ENCODE data around the gene RPS2.
A peak's percentile ranks its signal among the peaks of the same experiment; 100 is the strongest.

The RPS2 gene

DNA sequence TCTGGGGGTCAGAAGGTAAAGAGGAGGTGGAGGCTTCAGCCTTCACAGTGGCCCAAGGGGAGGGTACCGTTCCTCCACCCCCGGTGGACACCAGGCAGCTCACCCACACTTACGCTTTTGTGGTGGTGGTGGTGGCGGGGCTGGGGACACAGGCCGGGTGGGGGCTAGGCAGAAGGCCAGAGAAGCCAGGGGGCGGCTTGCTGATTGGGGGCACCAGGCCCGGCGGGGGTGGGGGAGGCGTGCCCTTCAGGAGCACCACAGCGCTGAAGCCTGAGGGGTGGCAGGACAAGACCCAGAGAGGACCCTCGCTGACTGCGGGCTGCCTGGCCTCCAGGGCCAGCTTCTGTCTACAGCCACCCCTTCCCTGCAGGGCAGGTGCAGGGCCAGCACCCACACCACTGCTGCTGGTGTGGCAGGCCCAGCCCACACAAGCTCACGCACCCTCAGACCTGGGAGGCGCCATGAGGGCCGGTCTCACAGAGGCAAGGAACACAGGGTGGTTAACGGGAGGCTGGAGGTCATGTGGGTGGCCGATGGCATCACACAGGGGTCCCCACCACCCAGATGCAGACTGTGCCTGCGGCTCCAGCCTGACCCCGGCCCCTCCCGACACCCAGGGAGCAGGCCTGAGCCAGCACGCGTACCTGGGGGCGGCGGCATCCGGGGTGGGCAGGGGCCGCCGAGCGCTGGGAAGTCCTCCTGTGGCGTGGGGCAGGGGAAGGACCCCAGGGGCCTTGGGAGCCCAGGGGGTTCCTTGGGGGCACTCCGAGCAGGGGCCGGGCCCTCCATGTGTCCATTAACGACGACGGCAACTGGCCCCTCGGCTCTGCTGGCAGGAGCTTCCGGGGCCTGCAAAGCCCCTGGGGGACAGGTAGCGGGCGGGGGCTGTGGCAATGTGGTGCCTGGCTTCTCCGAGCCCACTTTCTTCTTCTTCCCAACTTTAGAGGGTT lies 34.5 kb upstream of the RPS2 start:
- no peak for DNase-seq

DNA sequence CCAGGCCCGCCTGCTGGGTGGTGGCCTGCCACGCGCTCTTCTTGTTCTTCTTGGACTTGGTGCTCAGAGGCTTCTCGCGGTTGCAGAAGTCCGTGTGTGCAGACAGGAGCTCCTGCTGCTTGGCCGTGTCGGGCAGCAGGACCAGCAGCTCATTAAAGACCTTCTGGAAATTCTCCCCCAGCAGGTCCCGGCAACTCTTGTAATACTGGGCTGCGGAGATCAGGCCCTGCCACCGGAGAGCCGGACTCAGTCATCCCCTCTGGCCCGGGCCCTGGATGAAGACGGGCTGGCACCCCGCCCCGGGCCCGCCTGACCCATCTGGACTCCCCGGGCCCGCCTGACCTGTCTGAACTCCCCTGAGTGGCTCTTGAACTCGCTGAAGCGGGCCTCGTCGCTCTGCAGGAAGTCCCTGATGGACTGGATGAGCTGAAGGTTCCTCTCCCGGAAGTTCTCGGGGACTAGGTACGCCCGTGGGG lies 33.8 kb upstream of the RPS2 start:
- DNase-seq, result no peak

DNA sequence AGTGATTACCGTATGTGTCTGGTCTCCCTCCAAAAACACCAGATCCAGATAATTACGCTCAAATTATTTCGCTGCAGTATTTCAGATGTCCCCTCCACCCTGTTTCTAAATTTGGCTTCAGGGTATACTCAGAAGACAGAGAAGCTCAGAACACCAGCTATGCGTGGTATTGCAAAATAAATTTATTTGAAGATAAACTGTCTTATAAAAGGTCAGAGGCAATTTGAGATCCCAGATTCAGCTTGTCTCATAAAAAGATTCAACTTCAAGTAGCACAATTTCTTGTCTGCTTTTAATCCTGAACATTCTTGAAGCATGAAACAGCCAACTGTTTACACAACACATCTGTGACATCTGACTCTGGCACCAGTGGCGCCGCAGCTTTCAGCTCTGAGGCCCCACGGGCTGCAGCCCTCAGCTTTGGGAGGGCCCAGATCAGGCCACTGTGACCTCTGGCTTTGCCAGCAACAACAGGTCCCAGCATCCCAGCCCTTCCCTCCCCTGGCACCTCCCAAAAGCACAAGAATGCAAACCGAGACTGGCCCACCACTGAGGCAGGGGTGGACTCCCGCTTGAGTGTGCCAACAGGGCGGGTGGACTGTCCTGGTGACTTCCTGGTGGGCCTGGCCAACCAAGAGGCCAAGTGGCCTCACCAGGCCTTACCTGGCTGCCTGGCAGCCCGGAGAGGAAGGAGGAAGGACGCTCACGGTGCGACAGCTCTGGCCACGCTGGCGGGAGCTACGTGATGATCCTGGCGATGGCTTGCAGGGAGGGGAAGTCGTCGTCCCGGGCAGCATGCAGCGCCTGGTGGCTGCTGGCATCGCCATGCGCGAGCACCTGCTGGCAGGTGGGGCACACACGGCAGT lies 33.1 kb upstream of the RPS2 start:
- no peak for DNase-seq

DNA sequence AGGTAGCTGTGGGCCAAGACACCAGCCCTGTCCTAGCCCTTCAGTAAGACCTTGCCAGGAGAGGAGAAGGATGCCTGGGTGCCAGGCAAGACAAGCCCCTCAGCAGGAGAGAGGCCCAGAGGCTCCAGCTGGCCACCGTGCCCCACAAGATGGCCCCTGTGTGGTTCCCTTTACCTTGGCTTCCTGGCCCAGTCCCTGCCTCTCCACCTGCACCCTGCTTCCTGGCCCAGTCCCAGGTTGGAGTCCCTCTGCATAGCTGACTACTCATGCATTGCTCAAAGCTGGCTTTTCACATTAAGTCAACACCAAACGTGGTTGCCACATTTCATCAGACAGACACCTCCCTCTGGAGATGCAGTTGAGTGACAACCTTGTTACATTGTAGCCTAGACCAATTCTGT lies 29.1 kb upstream of the RPS2 start:
- DNase-seq, result no peak

DNA sequence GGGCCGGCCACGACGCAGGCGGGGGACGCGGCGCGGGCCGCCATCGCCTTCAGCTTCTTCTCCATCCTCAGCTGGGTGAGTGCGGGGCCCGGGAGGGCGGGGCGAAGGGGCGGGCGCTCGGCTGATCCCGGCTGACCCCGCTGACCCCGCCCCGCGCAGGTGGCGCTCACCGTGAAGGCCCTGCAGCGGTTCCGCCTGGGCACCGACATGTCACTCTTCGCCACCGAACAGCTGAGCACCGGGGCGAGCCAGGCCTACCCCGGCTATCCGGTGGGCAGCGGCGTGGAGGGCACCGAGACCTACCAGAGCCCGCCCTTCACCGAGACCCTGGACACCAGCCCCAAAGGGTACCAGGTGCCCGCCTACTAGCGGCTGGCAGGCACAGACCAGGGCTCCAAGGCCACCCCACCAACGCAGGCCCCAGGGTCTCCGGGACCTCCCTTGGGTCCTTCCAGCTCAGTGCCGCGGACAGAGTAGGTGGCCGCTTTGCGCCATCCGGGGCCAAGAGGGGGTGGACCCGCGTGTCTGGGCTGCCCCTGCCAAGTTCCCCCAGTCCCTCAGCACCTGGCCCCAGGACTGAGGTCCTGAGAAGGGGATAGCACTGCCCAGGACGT lies 28.2 kb upstream of the RPS2 start:
- DNase-seq, result no peak

DNA sequence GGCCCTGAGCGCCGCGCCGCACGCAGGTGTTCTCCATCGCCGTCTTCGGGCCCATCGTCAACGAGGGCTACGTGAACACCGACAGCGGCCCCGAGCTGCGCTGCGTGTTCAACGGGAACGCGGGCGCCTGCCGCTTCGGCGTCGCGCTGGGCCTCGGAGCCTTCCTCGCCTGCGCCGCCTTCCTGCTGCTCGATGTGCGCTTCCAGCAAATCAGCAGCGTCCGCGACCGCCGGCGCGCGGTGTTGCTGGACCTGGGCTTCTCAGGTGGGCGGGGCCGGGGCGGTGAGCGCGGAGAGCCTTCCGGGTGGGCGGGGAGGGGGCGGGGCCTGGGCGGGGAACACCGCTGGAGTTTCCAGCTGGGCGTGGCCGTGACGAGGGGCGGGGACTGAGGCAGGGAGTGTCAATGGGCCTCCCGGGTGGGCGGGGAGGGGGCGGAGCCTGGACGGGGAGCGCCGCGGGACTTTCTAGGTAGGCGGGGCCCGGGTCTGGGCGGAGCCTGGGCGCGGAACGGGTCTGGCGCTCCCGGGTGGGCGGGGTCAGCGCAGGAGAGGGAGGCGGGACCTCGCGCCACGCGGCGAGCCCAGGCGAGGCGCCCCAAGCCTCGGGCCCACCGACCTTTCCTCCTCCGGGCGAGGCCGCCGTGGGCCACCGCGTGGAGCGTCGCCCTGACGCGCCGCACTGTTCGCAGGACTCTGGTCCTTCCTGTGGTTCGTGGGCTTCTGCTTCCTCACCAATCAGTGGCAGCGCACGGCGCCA lies 27.5 kb upstream of the RPS2 start:
- DNase-seq, result peak; percentile 95

DNA sequence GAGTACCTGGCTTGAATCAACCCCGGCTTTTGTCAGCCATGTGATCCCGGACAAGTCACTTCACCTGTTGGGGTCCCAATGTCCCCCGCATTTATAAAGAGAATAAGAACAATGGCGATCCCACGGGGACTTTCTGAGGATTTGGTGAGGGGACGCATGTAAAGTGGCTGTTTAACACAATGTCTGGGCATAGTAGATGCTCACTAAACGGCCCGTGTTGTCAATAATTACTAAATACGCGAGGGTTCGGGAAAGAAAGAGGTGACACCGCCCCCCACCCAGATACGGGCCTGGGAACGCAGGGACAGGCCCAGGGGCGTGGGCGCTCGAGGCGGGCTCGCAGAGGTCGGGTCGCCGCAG lies 26.9 kb upstream of the RPS2 start:
- no peak for DNase-seq

DNA sequence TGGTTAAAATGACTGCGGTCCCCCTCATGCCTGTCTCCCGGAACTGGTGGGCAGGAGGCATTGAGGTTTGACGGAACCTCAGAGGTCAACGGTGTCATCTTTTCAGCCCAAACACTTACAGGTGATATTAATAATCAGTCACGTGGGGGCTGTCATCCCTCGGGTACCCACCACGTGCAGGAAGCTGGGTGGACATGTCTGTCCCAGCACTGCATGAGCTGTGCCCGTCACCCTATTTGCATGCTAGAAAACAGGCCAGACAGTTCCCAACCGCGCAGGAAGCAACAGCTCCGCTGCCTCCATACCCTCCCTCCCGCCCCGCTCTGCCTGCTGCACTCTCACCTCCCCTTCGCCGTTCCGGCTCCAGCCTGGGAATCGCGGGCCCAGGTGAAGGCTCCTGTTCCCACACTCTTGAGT lies 26.5 kb upstream of the RPS2 start:
- DNase-seq, result no peak

DNA sequence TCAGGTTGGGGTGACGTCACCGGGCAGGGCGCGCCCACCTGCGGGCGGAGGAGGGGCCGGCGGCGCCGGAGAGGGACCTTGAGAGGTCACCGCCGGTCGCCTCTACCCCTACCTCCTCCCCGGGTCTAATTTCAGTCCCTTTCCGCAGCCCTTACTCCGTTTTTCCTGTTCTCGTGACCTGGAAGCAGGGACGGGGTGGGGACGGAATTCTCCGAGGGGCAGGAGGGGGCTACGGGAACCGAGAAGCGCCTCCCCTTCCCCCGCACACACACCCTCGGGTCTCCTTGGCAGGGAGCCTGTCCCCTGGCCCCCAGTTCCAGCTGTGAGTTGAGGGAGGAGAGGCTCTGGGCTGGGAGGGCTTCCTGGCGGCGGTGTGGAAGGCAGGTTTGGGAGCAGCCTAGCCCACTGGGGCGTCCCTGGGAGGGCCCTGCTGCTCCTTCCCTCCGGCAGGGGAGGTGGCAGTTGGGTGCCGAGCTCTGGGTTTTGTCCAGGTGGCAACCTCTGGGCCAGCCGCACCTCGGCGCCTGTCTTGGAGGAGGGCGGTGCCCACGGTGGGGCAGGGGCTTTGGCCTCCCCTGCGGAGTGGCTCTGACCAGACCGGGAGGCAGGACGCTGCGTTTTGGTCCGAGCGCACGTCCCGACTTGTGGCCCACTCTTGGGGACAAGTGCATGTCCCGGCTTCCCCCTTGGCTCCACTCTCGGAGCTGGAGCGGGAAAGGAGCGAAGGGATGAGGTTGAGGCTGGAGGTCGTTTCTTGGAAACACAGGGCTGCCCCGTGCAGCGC lies 25.9 kb upstream of the RPS2 start:
- DNase-seq, result no peak

DNA sequence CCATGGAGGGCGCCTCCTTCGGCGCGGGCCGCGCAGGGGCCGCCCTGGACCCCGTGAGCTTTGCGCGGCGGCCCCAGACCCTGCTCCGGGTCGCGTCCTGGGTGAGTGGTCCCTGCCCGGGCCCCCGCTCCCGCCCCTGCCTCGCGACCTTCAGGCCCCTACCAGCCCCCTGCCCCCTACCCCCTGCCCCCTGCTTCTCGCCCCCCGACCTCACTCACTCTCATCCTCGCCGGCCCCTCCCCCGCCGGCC lies 25.4 kb upstream of the RPS2 start:
- no peak for DNase-seq

DNA sequence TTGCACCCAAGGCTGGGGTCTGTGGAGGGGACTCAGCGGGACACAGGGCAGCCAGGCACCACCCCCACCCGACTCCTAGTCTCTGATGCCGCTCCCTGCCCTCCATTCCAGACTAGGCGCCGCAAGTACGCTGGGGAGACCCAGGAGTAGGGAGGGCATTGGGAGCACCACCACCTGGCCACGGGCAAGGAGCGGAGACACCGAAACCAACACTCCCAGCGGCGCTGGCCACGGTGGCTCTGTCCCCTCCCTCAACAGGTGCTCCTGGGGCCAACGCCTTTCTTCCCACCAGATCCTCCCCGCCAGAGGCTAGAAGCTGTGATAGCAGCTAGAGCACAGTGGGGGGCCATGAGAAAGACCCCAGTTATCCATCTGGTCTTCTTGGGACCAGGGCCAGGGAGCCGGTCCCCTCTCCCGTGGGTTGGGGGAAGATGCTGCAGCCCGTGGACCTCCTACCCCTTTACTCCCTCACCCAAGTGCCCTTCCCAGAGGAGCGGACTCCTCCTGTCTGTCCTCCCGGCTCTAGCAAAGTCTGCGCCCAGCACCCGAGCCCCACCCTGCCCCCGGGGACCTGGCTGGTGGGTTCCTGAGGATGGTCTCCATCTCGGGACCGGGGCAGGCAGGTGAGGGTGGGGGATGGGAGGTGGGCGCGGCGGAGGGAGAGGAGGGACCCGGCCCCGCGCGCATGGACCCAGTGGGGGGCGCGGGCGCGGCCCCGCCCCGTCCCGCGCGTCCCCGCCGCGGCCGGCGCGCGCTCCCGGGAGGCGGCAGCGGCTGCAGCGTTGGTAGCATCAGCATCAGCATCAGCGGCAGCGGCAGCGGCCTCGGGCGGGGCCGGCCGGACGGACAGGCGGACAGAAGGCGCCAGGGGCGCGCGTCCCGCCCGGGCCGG lies 24.8 kb upstream of the RPS2 start, which contains the start of gene SYNGR3:
TSS of gene SYNGR3 (plus strand) at position 762 of the 892 bp plus-strand sequence. CDS start 133 bp downstream, outside the sequence.
- DNase-seq, result no peak

DNA sequence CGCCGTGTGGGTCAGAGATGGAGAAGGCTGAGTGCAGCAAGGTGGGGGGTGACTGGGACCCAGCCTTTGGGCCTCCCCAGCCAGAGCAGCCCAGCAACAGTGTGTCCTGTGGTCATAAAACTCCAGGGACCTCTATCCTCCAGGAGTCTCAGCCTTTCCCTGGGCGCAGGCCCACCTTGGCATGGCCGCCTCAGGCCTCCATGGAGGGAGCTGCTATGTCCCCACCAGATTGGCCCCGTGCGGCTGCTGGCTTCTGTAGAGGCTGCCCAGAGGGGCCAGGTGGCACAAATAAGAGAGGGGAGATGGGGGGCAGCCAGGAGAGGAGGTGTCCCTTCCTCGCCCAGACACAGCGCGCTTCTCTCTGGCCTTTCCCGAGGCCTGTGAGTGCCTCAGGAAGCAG lies 22.6 kb upstream of the RPS2 start:
- no peak for DNase-seq

DNA sequence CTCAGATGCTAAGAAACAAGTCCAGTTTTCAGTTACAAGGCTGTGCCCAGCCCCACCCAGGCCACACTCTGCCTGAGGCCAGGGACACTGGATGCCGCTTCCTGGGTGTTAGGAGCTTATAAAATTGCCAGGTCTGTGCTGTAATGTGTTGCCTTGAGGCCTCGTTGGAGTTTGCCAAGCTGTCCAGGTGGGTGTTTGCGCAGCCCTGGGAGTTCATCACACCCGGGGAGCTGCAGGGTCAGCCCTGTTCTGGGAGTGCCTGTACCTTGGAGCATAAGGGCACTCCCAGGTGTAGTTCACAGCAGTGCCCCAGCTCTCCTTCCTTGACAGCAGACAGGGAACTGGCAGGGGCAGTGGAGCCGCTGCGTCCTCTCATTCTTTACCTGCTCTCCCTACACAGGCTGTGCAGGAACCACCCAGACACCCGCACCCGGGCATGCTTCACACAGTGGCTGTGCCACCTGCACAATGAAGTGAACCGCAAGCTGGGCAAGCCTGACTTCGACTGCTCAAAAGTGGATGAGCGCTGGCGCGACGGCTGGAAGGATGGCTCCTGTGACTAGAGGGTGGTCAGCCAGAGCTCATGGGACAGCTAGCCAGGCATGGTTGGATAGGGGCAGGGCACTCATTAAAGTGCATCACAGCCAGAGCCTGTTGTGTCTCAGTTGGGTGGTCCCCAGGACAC lies 21.0 kb upstream of the RPS2 start:
- no peak for DNase-seq

DNA sequence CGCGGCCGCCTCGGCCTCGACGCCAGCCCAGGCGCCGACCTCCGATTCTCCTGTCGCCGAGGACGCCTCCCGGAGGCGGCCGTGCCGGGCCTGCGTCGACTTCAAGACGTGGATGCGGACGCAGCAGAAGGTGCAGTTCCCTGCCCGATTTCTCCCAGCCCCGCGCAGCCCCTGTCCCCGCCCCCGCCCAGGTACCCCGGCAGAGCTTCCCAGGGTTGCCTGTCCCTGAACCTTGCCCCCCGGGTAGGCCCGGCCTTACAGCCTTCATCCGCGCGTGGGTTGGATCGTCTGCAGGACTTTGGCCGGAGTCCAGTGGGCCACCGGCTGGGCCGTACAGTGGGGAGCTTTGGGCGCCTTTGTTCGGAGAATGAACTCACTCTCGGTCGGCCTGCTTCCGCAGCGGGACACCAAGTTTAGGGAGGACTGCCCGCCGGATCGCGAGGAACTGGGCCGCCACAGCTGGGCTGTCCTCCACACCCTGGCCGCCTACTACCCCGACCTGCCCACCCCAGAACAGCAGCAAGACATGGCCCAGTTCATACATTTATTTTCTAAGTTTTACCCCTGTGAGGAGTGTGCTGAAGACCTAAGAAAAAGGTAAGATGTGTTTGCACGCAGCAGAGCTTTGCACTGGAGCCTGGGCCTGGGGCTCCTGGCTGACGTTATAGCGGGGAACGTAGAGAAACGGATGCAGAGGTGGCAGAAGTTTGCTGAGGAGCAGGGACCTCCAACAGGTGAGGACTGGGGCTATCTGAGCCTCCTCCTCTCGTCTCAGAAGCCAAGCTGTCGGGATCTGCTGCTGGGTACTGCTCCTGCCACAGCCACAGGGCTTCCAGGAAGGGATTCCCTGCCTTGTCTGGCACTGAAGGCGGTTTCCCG lies 20.0 kb upstream of the RPS2 start:
- DNase-seq, result no peak

DNA sequence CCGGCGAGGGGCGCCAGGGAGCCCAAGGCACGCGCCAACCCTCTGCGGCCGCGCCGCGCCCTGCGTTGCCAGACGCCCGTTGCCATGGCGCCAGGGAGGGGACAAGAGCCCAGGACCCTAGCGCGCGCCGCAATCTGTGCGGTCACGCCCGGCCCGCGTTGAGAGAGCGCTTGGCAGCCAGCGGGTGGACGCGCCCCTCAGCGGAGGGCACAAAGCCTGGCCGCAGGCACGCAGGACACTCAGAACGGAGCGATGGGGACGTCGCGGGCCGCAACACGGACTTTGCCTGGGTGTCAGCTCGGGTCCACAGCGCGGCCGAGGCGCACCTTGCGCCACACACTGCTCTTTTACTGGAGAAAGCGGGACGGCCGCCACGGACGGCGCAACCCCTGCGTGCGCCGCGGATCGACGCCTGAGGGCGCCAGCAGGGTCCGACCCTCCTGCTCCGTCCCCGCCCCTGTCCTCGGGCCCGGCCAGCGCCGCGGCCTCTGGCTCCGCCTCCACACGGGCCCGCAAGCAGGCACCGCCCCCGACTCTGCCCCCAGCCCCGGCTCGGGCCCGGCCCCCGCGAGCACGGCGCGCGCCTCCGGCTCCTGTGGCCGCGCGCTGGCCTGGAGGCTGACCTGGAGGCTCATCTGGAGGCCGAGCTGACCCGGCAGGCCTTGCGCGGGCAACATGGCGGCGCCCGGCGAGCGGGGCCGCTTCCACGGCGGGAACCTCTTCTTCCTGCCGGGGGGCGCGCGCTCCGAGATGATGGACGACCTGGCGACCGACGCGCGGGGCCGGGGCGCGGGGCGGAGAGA lies 19.1 kb upstream of the RPS2 start, which contains the start of gene GFER:
TSS of gene GFER (plus strand) at position 650 of the 803 bp plus-strand sequence. CDS start at position 676, 26 bp downstream.
- peak; percentile 95 for DNase-seq

DNA sequence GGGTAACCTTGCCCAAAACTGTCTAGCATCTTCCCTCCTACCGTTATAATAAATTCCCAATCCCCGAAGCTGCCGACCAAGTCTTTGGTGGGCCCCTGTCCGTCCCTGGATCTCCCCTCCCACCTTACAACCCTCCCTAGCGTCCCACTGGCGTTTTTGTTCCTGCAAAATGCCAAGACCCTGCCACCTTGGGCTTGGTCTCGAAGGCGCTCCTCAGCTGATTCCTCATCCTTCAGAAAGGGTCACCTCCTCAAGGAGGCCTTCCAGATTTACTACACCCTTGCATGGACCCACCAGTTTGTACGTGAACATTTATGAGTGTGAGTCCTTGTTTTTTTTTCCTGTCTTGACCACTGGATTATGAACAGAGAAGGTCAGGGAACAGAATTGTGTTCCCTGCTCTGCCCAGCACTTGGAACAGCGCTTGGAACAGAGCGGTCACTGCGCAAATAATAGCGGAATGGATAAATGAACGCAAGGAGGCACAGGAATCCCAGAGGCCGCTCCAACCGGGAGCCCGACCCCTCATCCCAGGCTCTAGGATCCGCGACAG lies 18.4 kb upstream of the RPS2 start:
- no peak for DNase-seq

DNA sequence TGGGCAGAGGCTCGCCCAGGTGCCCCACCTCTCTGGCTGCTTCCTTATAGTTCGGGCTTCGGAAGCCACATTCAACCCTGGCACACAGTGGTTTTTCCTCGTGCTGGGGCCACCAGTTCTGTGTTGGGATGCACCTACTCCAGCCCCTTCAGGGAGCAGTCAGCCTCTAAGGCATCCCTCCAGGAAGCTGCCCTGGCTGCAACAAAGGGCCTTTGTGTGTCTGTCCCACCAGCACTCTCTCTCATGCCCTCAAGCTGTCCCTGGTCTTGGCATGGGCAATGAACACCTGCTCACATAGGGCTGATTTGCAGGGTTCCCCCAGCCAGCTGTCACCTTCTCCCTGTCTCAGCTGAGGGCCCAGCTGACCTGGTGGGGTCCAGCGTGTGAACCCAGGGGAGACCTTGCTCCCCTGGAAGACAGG lies 17.4 kb upstream of the RPS2 start:
- DNase-seq, result peak; percentile 58

DNA sequence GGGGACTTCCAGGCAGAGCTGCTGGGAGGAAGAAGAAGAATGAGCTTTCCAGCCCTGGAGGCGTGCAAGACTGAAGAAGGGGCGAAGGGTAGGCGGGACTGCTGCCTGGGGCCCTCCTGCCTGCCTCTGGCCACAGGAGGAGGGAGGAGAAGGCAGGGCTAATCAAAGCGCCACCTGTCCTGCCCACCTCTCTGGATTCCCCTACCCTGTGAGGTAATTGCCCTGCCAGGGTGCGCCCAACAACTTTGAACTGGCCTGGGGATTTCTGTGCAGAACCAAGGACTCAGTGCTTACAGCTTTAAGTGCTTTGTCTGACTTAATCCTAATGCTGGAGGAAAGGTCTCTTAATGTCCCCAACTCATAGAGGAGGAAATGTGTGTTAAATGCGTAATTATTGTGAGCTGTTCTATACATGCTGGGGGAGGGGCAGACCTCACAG lies 16.8 kb upstream of the RPS2 start, which contains the start of gene NOXO1:
TSS of gene NOXO1 (minus strand) at position 72 of the 439 bp plus-strand sequence. CDS start 290 bp downstream, outside the sequence.
- no peak for DNase-seq

All from right hindlimb (tissue), 1 donor.